ENCODE results near the gene EPAS1.

The EPAS1 gene

GRCh38 chr2:46326231-46326980 is 29.2 kb downstream of the EPAS1 start:
- no peak for DNase-seq

DNA sequence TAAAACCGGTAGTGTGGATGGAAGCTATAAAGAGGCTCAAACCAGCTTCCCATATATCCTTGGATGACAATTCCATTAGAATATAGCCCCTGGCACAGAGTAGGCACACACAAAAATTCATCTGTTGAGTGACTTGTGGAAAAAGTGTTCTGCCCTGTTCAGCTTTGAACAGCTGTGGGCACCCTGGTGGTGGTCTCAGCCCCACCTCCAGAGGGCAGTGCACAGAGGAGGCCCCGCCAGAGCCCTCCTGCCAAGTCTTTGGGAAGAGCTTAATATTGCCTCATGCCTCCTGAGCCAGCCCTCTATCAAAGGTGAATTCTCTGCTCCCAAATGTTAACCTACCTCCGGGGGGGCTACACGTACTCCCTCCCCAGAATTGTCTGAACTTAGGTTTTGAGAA is 30.4 kb downstream of the EPAS1 start:
- DNase-seq: no peak

DNA sequence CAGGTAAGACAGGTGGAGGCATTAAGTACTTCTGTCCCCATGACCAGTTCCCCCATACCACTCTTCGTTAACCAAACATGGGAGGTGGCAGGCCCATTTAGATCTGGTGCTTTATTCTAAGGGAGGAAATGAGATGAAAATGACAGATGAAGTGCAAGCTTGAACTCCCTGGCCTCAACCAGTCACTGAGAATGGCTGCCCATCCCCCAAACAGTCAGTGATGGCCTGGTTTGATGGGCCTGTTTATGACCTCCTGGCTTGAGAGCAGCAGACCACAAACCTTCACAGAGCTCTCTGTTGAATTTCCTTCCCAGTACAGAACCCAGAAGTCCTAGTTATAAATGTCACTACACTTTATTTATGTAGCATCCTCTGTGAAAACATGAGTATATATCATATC is 31.1 kb downstream of the EPAS1 start:
- DNase-seq: no peak

GRCh38 chr2:46328829-46329228 is 31.6 kb downstream of the EPAS1 start:
- DNase-seq: no peak

- no peak for DNase-seq
Measured at GRCh38 chr2:46329340-46329739, 32.1 kb downstream of the EPAS1 start.

- DNase-seq: no peak
Measured at GRCh38 chr2:46329803-46330775, 32.9 kb downstream of the EPAS1 start.

- DNase-seq: no peak
Measured at GRCh38 chr2:46331109-46331766, 34.0 kb downstream of the EPAS1 start.

GRCh38 chr2:46332686-46333281 is 35.6 kb downstream of the EPAS1 start:
- DNase-seq: no peak

- no peak for DNase-seq
Measured at GRCh38 chr2:46333912-46334311, 36.7 kb downstream of the EPAS1 start.

DNA sequence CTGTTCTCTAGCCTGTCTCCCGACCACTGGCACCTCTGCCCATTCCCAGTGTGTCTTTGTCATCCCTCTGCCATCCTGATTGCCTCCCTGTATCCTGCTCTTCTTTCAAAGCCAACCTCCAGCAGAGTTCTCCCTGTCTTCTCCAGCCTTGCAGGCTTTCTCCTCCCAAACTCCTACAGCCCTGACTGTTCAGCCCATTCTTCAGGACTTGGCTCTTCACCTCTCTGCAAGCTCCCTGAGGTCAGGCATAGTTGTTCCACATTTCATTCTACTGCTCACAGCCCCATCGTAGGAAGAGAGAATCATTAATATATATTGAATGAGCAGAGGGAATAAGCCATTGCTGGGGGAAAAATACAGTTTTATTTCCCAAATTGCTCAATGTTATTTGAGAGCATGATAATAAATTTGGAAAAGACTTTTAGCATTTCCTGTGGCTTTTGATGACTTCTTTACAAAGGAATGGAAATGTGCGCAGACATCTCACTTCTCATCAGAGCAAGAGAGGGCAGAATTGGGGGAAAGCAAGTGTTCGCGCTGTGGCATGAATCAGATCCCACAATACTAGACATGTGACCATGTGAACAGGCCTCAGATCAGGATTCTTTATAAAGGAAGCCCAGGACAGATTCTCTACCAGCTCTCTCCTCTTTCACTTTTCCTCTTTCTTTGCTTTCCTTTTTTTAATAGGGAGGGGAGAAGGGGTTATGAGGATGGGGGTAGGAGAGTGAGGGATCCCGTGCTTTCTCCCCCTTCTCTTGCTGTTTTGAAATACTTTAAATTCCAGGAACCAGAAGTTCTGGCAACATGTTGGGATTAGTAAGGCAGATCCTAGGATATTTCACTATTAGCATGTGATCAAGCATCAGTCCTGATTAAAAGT is 37.4 kb downstream of the EPAS1 start:
- no peak for DNase-seq

- no peak for DNase-seq
Measured at GRCh38 chr2:46335391-46336282, 38.4 kb downstream of the EPAS1 start.

DNA sequence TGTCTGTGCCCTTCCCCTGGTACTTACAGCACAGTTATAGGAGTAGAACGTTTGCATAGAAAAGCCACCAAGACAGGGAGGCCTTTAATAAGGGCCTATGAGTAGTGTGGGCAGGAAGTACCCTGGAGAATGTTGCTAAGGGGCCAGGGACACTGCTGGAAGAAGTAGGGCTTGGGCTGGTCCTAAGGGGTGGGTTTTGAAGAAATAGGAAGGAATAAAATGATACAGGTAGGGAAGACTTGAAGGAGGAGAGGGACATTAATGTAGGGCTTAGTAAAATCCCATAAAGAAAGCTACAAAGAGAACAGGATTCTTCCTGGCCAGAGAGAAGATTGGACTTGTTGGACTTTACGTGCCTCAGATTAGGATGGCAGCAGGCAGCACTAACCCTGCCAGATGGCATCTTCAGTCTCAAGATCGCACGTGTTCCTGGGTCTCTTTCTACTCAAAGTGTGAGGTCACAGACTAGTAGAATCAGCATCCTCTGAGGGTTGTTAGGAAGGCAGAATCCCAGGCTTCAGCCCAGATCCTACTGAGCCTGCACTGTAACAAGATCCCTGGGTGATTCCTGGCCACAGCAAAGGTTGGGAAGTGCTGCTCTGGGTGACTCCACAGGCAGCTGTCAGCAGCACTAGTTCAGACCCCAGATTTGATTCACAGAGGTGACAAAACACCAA is 39.2 kb downstream of the EPAS1 start:
- no peak for DNase-seq

- DNase-seq: no peak
Measured at GRCh38 chr2:46337208-46337994, 40.2 kb downstream of the EPAS1 start.

DNA sequence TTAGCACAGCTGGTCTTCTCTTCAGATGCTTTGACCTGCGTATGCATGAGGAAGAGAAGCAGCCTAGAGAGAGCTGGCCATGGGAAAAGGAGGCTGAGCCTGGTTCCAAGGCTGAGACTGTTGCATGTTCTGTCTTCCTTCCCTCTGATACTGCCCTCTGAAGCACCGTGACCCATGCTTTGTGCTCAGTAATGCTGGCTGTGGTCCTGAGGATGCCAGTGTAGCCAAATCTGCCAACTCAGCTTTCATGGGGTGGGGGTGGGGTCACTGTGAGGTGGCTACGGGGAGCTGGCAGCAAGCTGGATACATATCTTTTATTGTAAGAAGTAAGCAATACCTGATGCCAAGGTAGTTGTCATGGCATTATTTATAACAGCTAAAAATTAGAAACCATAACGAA is 41.5 kb downstream of the EPAS1 start:
- no peak for DNase-seq

GRCh38 chr2:46339200-46339599 is 42.0 kb downstream of the EPAS1 start:
- DNase-seq: no peak

DNA sequence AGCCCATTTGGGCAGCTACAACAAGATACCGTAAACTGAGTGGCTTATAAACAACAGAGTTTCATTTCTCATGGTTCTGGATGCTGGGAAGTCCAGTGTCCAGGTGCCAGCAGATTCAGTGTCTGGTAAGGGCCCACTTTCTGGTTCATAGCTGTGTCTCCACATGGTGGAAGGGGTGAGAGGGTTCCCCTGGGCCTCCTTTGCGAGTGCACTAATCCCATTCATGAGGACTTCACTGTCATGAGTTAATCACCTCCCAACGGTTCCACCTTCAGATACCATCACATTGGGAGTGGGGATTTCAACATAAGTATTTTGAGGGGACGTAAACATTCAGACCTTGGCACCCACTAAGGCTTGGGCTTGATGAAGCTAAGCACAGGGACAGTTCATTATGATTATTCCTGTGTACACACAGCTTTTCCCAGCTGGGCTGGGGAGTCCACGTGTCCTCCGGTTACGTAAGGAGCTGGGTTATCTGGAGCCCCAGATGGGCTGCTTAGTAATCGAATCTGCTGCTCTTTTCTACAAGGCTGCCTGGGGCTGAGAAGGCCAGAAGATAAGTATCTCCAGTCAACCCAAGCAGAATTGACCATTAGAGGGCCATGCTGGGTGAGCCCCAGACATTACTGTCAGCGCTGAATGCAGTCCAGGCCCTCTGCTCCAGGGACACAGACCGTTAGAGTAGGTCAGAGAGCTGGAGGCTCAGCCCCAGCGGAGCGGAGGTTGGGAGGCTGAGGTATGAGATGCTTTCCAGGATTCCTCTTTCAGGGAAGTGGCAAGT is 42.7 kb downstream of the EPAS1 start:
- no peak for DNase-seq

- DNase-seq: no peak
Measured at GRCh38 chr2:46340740-46341420, 43.7 kb downstream of the EPAS1 start.

Data from NCI-H2081 (cell line).